Measurements from ENCODE around the gene SLC25A36. TPM values are rescaled to one million over a fixed set of nuclear protein-coding genes. Genes with fewer than 3 reads are reported as not detected.

The SLC25A36 gene
- total RNA-seq (2022; extraction: Qiagen RNA extraction): 13.1 to 22.7 TPM (median 20.9 TPM) in 5 replicates

GRCh38 chr3:140941434-140942220, at the start of gene SLC25A36:
SLC25A36 (plus strand) TSS chr3:140941836; CDS start chr3:140942055, 219 bp downstream.

Other genes starting within 250 kb of the SLC25A36 start
- 0.14 to 0.23 TPM (median 0.18 TPM) in 5 replicates for gene SPSB4, start 109.5 kb downstream of the SLC25A36 start, total RNA-seq (2022; extraction: Qiagen RNA extraction)